ENCODE data around the gene DAD1.

DNA sequence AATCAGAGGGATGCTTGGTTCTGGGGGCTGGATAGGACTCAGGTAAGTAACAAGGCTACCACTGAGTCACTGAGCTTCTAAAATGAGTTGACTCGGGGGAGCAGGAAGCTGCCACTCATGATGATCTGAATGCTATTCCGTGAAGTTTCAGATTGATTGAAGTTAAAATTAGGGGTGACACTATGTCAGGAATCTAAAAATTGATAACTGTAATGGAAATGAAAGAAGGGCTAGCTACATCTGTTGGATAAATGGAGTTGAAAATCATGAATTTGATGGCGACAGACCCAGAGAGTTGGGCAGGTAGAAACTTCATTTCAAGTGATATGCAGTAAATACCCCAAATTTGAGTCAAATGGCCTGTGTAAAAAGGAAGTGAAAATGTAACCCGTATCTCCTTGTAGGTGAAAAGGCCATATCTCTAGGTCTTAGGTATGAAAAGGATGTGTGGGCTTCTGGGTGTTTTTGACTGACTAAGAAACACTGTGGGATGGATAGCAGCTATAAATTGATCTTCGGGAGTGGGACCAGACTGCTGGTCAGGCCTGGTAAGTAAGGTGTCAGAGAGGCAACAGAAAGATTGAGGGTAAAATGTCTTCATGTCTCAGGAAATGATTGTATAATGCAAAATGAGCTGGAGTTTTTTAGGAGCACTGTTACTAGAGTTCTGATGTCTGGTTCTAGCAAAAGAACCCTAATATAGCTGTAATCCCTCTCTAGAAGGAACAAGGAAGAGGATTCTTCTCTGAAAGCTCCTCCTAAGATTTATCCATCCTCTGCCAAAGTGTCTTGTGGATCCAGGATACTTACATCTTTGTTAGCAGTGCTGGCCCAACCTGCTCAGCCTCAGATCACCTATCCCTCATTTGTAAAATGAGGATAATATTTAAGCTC lies 57.3 kb downstream of the DAD1 start:
- TF ChIP-seq, protein P1, sequence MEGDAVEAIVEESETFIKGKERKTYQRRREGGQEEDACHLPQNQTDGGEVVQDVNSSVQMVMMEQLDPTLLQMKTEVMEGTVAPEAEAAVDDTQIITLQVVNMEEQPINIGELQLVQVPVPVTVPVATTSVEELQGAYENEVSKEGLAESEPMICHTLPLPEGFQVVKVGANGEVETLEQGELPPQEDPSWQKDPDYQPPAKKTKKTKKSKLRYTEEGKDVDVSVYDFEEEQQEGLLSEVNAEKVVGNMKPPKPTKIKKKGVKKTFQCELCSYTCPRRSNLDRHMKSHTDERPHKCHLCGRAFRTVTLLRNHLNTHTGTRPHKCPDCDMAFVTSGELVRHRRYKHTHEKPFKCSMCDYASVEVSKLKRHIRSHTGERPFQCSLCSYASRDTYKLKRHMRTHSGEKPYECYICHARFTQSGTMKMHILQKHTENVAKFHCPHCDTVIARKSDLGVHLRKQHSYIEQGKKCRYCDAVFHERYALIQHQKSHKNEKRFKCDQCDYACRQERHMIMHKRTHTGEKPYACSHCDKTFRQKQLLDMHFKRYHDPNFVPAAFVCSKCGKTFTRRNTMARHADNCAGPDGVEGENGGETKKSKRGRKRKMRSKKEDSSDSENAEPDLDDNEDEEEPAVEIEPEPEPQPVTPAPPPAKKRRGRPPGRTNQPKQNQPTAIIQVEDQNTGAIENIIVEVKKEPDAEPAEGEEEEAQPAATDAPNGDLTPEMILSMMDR (IDR thresholded peaks at IDR 0.05 in 2 of 3, conservative IDR thresholded peaks at IDR 0.05 in 1 of 3; ENCODE audit: borderline replicate concordance in 1 of 3, insufficient read depth in 1 of 3, low read depth in 2 of 3, low read length in 2 of 3) = no peak
- TF ChIP-seq POLR2A (IDR thresholded peaks at IDR 0.05; ENCODE audit: borderline replicate concordance, extremely low read depth, insufficient read depth, insufficient read length) (no peak), SRF (IDR thresholded peaks at IDR 0.05; ENCODE audit: low read depth) (no peak), RAD21 (IDR thresholded peaks at IDR 0.05; ENCODE audit: low read depth) (no peak), POLR2AphosphoS5 (IDR thresholded peaks at IDR 0.05; ENCODE audit: low read depth, low read length) (no peak), YY1 (IDR thresholded peaks at IDR 0.05; ENCODE audit: extremely low read depth, insufficient replicate concordance, low read depth, low read length) (no peak), EZH2 (IDR thresholded peaks at IDR 0.05) (no peak), TCF7L2 (IDR thresholded peaks at IDR 0.05; ENCODE audit: borderline replicate concordance, extremely low read depth, insufficient read depth, insufficient read length) (no peak), CEBPB (IDR thresholded peaks at IDR 0.05; ENCODE audit: low read depth) (no peak)
- TF ChIP-seq, protein P2, sequence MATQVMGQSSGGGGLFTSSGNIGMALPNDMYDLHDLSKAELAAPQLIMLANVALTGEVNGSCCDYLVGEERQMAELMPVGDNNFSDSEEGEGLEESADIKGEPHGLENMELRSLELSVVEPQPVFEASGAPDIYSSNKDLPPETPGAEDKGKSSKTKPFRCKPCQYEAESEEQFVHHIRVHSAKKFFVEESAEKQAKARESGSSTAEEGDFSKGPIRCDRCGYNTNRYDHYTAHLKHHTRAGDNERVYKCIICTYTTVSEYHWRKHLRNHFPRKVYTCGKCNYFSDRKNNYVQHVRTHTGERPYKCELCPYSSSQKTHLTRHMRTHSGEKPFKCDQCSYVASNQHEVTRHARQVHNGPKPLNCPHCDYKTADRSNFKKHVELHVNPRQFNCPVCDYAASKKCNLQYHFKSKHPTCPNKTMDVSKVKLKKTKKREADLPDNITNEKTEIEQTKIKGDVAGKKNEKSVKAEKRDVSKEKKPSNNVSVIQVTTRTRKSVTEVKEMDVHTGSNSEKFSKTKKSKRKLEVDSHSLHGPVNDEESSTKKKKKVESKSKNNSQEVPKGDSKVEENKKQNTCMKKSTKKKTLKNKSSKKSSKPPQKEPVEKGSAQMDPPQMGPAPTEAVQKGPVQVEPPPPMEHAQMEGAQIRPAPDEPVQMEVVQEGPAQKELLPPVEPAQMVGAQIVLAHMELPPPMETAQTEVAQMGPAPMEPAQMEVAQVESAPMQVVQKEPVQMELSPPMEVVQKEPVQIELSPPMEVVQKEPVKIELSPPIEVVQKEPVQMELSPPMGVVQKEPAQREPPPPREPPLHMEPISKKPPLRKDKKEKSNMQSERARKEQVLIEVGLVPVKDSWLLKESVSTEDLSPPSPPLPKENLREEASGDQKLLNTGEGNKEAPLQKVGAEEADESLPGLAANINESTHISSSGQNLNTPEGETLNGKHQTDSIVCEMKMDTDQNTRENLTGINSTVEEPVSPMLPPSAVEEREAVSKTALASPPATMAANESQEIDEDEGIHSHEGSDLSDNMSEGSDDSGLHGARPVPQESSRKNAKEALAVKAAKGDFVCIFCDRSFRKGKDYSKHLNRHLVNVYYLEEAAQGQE (IDR thresholded peaks at IDR 0.05; ENCODE audit: low read depth) = no peak
- TF ChIP-seq, protein P3, sequence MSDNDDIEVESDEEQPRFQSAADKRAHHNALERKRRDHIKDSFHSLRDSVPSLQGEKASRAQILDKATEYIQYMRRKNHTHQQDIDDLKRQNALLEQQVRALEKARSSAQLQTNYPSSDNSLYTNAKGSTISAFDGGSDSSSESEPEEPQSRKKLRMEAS (IDR thresholded peaks at IDR 0.05) = no peak
